Inflammatory macrophage treated with lipopolysaccharide for 1 hour (primary cell): ENCODE results near the gene MRM2.
"Not testable (repeated sequence)": the region's sequence is repeated elsewhere in the genome, so short reads cannot be mapped to it uniquely, and the experiment has no call there.

Source experiments
- DNase-seq, 2 donors: peaks; one replicate each; pipeline ENCODE4 v3.0.0-alpha.2; 2020 to 2022

Gene MRM2

DNA sequence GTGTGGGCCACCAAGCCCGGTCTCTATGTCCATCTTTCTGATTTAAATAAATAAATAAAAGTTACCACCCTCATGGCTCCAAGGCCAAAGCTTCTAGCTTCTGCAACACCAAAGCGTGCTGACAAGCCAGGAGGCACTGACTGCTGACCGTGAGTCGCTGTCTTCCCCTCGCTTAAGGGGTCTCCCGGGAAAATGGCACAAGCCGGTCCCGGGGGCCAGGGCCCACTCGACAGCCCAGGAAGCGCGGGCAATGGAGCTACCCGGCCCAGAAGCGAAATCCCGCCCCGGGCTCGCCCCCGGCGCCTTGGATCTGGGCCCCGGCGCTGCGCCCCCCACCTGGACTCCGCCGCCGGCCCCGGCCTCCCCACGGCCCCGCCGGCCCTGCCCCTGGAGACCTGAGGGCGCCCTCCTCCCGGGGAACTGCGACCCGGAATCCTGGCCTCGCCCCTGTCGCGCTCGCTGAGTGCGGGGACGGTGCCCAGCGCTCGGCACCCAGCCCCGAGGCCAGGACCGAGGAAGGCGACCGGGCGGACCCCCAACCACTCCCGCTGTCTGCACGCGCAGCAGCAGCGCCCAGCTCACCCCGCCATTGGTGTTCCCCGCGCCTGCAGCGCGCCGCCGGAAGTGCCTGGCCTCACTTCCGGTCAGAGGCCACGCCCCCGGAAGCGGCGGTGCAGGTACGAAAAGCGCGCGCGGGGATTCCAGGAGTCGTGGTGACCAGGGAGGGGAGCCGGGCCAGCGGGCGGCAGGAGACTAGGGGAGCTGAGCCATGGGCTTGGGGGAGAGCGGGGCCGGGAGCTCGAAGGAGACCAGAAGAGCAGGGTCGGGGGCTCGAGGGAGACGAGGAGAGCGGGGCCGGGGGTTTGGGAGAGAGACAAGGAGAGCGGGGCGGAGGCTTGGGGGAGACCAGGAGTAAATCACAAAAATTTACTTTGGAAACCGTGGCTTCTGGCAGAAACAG lies at the start of gene MRM2, which contains the start of gene NUDT1:
TSS of gene MRM2 (minus strand) at position 626 of the 961 bp plus-strand sequence. CDS start at position 590, 36 bp downstream.
TSS of gene NUDT1 (plus strand) at position 647 of the 961 bp plus-strand sequence. CDS start 2,349 bp downstream, outside the sequence.
- peak; percentile 72 to 86 for DNase-seq

DNA sequence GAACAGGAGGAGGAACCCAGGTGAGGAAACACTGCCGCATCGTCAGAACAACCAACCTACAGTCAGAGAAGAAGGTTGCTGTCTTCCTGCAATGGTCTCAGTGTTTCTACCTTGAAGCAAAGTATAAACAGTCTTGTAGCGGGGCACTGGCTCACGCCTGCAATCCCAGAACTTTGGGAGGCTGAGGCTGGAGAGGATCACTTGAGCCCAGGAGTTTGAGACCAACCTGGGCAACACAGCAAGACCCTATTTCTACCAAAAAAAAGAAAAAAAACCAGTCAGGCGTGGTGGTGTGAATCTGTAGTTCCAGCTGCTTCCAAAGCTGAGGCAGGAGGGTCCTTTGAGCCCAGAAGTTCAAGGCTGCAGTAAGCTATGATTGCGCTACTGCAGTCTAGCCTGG lies 48.9 kb upstream of the MRM2 start:
- no peak for DNase-seq

GRCh38 chr7:2289621-2290020 lies 47.6 kb upstream of the MRM2 start:
- no peak for DNase-seq

DNA sequence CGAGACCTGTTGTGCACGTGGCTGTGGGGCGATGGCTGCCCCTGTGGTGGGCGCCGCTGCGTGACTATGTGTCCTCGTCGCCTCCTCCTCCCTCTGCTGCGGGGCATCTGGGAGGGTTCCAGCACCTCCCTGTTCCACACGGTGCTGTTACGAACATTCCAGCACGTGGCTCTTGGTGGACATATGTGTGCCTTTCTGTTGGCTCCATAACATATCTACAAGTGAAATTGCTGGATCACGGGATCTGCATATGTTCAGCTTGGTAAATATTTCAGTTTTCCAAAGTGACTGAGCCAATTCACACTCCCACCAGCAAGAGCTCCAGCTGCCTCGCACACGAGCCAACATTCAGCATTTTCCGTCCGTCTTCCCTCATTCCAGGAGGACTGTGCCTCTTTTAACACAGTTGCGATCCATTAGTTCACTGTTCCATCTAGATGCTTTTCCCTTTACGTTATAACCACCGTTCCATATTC lies 47.1 kb upstream of the MRM2 start:
- DNase-seq = no peak

DNA sequence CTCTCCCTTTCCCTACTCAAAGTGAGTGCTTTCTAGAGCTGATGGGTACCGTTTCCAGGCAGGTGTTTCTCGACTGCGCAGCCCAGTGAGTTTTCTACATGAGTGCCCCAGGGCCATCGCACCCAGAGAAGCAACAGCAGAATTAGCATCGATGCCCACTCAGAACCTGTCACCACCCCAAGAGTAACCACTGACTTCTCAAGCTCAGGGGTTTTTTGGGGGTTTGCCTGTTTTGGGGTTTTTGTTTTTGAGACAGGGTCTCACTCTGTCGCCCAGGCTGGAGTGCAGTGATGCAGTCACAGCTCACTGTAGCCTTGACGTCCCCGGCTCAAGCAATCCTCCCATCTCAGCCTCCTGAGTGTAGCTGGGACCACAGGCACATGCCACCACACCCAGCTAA lies 46.5 kb upstream of the MRM2 start:
- DNase-seq = no peak

DNA sequence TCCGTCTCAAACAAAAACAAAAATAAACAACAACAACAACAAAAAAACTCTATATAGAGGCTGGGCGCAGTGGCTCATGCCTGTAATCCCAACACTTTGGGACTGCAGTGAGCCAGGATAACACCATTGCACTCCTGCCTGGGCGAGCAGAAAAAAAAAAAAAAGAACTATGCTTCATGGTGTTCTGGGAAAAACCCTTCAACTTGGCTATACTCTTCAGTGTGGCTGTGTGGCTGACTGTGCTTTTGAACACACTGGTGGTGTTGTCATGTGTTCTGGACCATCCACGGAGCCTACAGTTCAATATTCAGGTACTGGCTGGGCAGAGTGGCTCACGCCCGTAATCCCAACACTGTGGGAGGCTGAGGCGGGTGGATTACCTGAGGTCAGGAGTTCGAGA lies 45.7 kb upstream of the MRM2 start:
- no peak for DNase-seq

- no peak for DNase-seq
Observed at GRCh38 chr7:2283074-2283473, 41.1 kb upstream of the MRM2 start.

DNA sequence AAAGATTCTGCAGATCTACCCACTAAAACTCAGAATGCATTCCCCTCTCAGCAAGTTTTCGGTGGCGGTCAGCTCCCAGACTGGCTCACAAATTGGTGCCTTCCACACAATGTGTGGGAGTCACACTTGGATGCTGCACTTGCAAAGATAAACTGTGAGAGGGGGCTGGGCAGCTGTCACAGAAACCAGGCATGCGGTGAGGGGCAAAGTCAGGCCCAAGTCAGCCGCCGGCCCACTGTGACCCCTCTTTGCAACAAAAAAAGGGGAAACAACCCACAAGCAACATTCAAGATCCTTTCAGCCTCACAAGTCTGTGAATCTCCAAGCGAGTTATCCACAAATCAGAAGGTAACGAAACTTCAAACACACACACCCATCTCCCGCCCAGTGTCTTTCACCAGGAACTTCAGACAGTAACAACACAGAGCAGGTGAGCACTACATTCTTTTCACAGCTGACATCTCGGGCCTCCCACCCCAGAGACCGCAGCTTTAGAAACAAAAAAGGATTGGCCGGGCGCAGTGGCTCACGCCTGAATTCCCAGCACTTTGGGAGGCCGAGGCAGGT lies 40.3 kb upstream of the MRM2 start:
- no peak for DNase-seq

DNA sequence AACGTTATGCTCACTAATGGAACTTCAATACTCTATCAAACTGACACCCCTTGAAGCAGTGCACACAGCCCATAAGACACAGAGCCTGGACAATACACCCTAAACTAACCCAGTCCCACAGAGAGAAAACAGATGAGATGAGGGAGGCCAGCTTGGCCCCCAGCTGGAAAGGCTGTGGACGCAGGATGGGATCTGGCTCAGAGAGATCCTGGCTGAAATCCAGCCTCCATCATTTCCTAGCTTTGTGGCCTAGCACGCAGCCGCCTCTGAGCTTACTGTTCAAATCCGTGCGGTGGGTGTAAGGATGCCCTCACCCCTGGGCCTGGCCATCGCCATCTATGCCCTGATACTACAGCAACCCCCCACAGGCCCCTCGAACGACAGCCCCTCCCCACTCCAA lies 39.5 kb upstream of the MRM2 start:
- DNase-seq = no peak

GRCh38 chr7:2280424-2280823 lies 38.4 kb upstream of the MRM2 start:
- DNase-seq = no peak

DNA sequence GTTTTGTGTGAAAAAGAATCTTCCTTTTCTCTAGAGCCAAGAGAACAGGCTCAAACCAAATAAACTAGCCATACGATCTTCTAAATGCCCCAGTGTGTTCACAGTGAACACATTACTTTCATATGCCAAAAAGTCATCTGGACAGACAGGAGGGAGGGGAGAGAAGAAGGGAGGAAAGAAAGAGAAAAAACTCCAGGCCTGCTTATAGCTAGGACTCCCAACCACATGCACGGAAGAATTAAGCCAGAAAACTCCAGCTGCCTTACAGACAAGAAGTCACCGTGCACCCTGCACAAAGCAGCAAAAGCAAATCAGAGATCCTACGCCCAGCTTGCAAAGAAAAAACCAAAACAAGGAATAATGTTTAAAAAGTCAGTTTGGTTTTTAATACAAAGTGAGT lies 37.9 kb upstream of the MRM2 start:
- DNase-seq = no peak

DNA sequence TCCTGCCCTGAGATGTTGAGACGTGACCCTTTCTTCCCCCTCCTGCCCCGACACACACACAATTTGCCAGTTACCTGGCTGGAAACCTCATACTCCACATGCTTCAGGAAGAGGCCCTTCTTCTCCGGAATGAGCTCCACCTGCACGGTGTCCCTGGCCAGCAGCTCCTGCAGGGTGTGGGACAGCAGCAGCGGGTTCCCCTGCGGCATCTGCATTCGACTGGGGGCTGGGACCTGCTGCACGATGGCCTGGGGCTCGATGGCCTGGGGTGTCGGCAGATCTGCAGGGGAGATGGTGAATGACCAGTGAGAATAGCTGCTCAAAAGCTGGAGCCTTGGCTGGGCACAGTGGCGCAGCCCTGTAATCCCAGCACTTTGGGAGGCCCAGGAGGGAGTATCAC lies 36.0 kb upstream of the MRM2 start:
- DNase-seq = no peak

DNA sequence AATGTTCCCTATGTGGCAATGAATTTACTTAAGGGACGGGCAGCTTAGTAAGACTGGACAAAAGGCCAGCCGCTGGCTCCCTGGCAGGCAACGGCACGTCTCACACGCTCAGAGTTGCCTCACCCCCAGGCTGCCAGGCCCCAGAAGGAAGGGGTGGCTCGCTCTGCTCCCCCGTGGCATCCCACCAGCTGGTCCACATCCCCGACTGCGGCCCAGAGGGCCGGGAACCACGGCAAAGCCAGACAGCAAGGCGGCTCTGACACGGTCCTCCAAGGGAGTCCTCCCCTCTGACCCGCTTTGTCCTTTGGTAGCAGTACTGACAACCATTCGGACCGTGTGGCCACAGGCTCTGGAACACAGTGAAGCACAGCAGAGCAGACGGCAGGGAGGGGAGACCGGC lies 34.1 kb upstream of the MRM2 start:
- no peak for DNase-seq

DNA sequence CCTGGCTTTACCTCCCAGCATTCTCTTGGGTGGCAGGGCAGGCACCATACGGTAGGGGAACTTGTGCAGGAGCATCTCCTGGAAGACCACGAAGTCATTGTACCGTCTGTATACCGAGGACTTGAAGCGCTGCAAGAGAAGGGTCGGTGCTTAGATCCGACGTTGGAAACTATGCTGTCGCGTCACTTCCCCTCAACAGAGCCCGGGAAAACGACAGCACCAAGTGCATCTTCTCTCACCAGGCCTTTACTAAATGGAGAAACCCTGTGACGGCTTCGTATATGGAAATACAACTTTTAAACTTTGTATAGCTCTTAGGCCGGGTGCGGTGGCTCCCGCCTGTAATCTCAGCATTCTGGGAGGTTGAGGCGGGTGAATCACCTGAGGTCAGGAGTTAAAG lies 33.1 kb upstream of the MRM2 start:
- no peak for DNase-seq

DNA sequence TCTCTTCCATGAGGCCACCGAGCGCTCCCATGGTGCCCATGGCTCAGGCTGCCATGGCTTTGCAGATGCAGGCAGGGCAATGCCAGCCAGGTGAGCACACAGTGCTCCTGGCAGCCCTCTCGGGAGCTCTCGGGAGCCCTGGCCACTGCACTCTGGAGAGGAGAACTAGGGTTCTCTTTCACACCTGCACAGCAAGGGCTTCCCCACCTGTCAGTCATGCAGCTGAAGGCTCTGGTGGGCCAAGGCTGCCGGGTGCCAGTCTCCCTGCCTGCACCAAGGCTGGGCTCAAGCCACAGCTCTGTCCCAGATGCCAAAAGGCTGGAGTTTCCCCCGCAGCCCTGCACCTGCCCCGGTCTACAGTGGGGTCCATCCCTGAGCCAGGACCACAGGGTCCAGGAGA lies 32.7 kb upstream of the MRM2 start:
- no peak for DNase-seq

DNA sequence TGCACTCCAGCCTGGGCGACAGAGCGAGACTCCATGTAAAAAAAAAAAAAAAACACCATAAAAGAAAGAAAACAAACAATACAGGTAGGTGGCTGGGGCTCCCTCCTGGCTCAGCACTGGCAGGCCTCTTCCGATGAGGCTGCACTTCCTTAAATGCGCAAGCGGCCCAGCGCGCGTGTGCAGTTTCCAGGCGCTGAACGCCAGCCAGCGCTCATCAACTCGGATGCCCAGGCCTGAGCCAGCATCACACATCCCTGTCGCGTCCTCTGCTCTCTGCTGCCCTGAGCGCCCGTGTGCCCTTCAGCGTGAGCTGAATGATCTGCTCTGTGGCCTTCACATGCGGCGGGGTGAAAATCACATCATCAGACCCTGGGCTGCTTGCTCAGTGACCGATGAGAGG lies 31.9 kb upstream of the MRM2 start:
- DNase-seq = no peak

GRCh38 chr7:2272031-2272430 lies 30.0 kb upstream of the MRM2 start:
- no peak for DNase-seq

DNA sequence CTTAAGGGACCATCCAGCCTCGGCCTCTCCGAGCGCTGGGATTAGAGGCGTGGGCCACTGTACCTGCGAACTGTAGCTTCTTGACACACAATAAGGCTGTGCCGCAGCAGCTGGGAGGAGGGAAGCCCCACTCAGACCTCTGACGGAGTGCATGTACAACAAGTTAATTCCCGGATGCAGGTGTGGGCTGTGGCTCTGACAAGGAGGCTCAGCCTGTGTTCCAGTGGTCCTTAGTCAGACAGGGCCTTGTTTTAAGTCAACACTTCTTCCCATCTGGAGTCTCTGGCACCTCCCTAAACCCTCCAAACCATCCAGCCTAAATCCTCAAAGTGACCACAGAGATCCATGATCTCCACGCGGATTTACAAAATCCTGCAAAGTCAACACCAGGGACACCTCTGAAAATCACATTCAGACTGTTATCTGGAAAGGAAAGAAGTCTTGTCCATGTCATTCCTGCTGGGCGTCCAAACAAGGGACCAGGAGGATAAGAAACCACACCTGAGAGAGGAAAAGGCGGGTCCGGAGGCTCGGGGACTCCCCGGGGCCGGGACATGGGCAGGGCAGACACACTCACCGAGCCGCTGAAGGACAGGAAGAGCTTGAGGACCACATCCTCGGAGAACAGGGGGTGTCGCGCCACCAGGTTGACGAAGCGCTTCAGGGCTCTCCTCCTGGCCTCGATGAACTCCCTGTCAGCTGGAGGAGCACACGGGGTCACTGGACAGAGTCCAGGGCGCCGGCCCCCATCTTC lies 29.4 kb upstream of the MRM2 start:
- no peak for DNase-seq

GRCh38 chr7:2270495-2270894 lies 28.5 kb upstream of the MRM2 start:
- DNase-seq = no peak

- no peak for DNase-seq
Observed at GRCh38 chr7:2269991-2270460, 28.0 kb upstream of the MRM2 start.

- DNase-seq = not testable (repeated sequence)
Observed at GRCh38 chr7:2269089-2269990, 27.3 kb upstream of the MRM2 start.

DNA sequence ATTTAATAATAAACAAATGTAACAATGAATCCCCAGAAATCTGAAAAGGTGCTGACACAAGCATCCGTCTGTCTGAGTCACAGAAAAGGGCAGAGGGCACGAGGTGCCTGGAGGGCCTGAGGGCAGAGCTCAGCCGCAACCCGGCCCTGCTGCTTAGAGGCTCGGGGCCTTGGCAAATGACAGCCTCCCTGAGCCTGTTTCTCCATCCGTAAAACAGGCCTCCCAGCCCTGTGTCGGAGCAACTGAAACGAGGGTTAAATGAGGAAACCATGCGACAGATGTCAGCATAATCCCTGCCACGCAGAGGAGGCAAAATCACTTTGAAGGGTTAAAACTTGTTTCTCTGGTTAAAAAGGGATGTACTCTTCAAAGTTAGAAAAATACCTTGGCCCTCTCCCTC lies 24.9 kb upstream of the MRM2 start:
- DNase-seq = no peak
